MG63 (cell line): ENCODE measurements around the gene SLC39A9. TPM values are rescaled to one million over a fixed set of nuclear protein-coding genes. Genes with fewer than 3 reads are reported as not detected.
"Not testable (repeated sequence)": the region's sequence is repeated elsewhere in the genome, so short reads cannot be mapped to it uniquely, and the experiment has no call there.

Experiments used
- DNase-seq: peaks from one replicate; pipeline ENCODE4 v3.0.0-alpha.2; 2020
- H3K27me3 ChIP-seq: fragments of 250-450 bp; sonication (Bioruptor Pico); 2 replicates; pipeline ENCODE4 v1.5.1; 2020; ENCODE audit warnings: mild to moderate bottlenecking, moderate library complexity
- H3K36me3 ChIP-seq: fragments of 250-450 bp; sonication (Bioruptor Pico); 2 replicates; pipeline ENCODE4 v1.5.1; 2020; ENCODE audit warnings: mild to moderate bottlenecking, moderate library complexity
- H3K4me3 ChIP-seq: fragments of 250-450 bp; sonication (Bioruptor Pico); 2 replicates; pipeline ENCODE4 v1.5.1; 2020; ENCODE audit warnings: mild to moderate bottlenecking, moderate library complexity
- H3K9me3 ChIP-seq: fragments of 250-450 bp; sonication (Bioruptor Pico); 2 replicates; pipeline ENCODE4 v1.5.1; 2020; ENCODE audit warnings: mild to moderate bottlenecking, moderate library complexity
- total RNA-seq: library from RNA; depleted of rRNA; stranded (reverse); fragments of >200 nt; shearing (Covaris generic); gene quantifications from 2 replicates; pipeline ENCODE4 v1.2.3, GENCODE V29; 2014; ENCODE audit warnings: low replicate concordance

Gene SLC39A9
- total RNA-seq, 1 experiment from 2014 or later = 54.2 TPM

DNA sequence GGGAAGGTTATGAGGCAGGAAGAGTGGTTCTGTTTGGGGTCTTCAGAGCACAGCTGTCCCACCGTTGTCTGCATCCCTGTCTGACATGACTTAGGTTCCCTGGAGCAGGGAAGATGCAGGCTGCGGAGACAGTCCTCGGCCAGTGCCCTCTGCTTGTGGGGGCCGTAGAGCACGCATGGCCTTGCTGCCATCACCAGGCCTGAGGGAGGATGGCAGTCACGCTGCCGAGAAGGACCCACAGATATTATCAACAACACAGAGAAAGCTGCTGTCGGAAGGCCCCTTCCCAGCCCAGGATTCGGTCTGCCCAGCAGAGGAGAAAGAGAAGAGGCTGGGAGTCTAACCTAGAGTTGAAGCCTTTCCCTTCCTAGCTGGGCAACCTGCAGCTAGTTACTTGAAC lies 35.4 kb upstream of the SLC39A9 start:
- H3K27me3 ChIP-seq = no peaks in the 10 kb centered on the region
- H3K9me3 ChIP-seq = no peaks in the 10 kb centered on the region
- DNase-seq = no peak
- no peak overlapping the region for H3K4me3 ChIP-seq
- no peaks in the 10 kb centered on the region for H3K36me3 ChIP-seq

DNA sequence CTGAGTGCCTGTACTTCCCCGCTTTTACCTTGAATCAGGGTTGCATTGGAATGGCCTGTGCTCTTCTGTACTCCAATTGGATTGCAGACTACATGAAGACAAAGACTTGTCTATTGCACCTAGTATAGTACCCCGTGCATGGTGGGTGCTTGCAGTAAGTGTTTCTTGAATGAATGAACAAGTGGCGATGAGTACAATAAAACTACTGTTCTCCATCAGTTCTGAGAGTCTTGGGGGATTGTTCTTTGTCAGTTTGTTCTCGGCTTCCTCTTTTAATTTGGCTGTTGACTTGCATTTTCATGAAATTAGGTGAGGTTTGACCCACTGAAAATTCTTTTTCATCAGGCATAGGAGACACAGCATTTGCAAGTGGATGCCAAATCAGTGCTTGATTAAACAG lies 34.5 kb upstream of the SLC39A9 start:
- no peak for DNase-seq
- H3K9me3 ChIP-seq = no peaks in the 10 kb centered on the region
- no peaks in the 10 kb centered on the region for H3K36me3 ChIP-seq
- no peak overlapping the region for H3K4me3 ChIP-seq
- H3K27me3 ChIP-seq = no peaks in the 10 kb centered on the region

DNA sequence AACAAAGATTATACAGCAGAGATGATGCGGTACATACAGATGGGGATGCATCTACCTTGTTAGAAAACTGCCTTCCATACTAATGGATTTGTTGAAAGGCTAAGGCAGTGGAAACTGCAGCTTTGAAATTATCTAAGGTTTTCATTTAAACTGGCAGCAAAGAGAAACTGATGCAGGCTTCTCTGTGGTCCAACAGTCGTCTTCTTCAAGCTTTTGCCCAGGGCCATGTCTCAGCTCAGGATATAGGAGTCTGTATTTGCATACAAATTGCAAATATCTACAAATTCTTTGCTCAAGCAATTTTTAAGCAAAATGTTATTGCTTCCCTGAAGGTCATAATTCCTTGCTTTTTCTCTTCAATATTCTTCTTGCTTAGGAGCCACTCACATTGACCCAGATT lies 34.1 kb upstream of the SLC39A9 start:
- Histone ChIP-seq H3K27me3 (no peaks in the 10 kb centered on the region), H3K4me3 (no peak overlapping the region), H3K36me3 (no peaks in the 10 kb centered on the region), H3K9me3 (no peaks in the 10 kb centered on the region)
- no peak for DNase-seq

DNA sequence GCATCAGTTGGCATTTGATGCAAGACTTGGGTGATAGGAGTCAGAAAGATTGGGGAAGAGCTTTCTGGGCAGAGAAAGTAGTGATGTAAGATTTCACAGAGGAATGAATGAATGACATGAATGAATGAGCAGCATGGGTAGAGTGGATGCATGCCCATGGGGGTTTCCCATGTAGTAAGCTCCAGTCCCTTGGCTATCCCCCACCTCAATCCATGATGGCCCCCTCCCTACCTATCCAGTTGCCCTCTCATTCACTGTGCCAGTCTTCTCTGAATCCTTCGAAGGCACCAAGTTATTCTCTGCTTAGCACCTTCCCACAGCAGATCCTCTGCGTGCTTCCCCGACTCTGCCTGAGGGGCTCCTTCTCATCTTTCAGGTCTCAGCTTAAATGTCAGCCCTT lies 32.4 kb upstream of the SLC39A9 start:
- no peak overlapping the region for H3K4me3 ChIP-seq
- no peak for DNase-seq
- no peaks in the 10 kb centered on the region for H3K9me3 ChIP-seq
- no peaks in the 10 kb centered on the region for H3K27me3 ChIP-seq
- H3K36me3 ChIP-seq = no peaks in the 10 kb centered on the region

DNA sequence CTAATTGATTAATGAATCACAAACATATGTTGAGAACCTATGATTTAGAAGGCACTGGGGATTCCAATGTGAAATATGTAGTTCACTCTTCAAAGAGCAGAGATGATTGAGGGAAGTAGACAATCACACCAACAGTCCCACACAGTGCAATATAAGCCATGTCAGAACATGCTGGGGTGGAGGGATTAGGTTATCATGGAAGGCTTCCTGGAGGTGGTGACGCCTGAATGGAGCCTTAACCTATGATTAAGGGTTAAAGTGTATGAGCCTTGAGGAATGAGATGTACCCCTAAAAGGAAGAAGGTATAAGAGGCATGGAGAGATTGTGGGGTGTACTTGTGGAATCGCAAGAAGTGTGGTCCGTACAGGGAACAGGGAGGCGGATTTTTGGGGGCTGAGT lies 31.7 kb upstream of the SLC39A9 start:
- no peak overlapping the region for H3K4me3 ChIP-seq
- no peak for DNase-seq
- H3K9me3 ChIP-seq = no peaks in the 10 kb centered on the region
- no peaks in the 10 kb centered on the region for H3K27me3 ChIP-seq
- H3K36me3 ChIP-seq = no peaks in the 10 kb centered on the region

DNA sequence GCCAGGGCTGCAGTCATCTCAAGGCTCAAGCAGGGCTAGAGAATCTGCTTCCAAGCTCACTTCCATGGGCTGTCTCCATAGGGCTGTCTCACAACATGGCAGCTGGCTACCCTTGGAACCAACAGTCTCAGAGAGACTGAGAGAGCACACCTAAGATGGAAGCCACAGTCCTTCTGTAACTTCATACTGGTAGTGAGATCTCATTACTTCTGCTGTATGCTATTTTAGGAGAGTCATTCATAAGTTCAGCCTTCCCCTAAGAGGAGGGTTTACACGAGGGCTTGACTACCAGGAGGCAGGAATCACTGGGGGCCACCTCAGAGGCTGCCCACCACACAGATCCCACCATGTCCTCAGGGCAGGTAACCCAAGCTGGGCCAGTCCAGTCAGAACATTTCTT lies 30.1 kb upstream of the SLC39A9 start:
- Histone ChIP-seq H3K4me3 (no peak overlapping the region), H3K27me3 (no peaks in the 10 kb centered on the region), H3K36me3 (no peaks in the 10 kb centered on the region), H3K9me3 (no peaks in the 10 kb centered on the region)
- DNase-seq = no peak

DNA sequence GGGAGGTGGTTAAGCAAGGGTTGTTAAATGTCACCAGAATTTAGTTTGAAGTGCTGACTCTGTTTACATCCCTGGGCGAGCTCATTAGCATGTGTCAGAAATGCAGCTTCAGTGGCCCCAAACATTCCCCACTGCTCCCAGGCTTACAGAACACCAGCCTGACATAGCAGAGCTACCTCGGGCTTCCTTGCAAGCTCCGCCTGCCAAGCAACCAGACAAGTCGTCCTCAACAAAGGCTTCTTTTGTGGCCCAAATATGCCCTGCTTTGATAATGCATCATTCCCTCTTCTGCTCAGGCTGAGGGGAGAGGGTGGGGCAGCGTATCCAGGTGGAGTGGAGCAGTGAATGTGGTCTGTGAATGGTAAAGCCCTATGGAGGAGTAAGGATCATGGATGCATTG lies 28.4 kb upstream of the SLC39A9 start:
- no peak for DNase-seq
- H3K4me3 ChIP-seq = no peak overlapping the region
- no peaks in the 10 kb centered on the region for H3K9me3 ChIP-seq
- peaks cover 1% of the 10 kb centered on the region; the same call in 1 of the 2 replicates for H3K36me3 ChIP-seq
- H3K27me3 ChIP-seq = no peaks in the 10 kb centered on the region

DNA sequence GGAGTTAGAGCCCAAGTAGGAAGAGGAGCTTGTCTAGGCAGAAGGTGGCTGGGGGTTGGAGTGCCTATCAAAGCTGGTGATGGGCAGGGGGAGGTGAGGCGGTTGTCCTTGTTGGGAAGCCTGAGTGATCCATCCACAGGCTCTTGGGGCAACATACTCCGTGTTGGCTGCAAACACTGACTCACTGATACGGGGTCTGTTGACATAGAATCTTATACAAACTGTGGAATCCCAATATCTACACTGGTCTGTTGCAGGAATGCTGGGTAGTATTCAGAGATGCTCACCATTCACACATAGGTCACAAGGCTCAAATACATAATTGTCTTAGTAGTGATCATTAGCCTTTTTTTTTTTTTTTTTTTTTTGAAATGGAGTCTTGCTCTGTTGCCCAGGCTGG lies 26.3 kb upstream of the SLC39A9 start:
- no peaks in the 10 kb centered on the region for H3K9me3 ChIP-seq
- no peak overlapping the region for H3K4me3 ChIP-seq
- H3K36me3 ChIP-seq = peaks cover 20% of the 10 kb centered on the region
- DNase-seq = no peak
- H3K27me3 ChIP-seq = no peaks in the 10 kb centered on the region

DNA sequence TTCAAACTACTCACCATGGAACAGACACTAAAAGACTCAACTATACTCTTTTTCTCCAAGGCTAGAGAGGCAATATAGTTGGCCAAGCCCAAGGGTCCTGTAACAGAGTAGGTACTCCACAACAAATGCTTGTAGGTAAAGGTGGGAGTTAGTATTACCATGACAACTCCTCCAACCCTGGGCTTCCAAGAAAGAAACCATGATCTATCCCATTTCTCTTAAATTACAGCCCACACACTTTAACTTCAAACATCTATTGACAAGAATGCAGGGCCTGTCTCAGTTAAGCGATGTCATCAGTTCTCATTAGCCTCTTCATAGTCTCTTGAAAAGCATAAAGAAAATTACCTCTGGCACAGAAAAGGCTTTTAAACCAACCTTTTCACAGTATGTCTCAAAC lies 25.4 kb upstream of the SLC39A9 start:
- Histone ChIP-seq H3K36me3 (peaks cover 26% of the 10 kb centered on the region), H3K27me3 (no peaks in the 10 kb centered on the region), H3K4me3 (no peak overlapping the region), H3K9me3 (no peaks in the 10 kb centered on the region)
- no peak for DNase-seq

DNA sequence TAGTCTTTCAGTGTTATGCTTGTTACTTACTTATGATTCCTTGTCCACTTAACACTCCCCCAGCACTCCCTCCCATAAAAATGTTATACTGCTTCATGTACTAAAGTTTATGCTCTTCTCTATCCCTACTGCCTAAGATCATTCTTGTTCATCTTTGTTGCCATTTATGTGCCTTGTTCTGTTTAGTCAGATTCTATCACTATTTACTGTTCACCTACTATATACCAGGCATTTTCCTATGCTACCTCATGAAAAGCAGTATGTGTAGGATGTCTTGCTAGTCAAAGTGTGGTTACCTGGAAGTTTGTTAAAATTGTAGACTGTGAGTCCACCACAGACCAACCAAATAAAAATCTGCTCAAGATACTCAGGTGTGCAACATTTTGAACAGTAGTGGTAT lies 24.3 kb upstream of the SLC39A9 start:
- Histone ChIP-seq H3K27me3 (no peaks in the 10 kb centered on the region), H3K4me3 (no peak overlapping the region), H3K9me3 (no peaks in the 10 kb centered on the region)

DNA sequence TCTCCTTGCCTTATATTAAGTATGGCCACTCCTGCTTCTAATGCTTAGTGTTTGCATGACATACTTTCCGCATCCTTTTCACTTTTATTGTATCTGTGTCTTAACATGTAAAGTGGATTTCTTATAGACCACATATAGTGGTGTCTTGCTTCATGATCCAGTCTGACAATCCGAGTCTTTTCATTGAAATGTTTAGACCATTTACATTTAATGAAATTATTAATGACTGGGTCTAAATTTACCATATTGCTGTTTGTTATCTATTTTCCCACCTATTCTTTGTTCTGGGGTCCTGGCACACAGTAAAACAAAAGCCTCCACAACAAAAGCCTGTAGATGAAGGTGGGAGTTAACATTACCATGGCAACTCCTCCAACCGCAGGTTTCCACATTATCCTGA lies 23.3 kb upstream of the SLC39A9 start:
- Histone ChIP-seq H3K27me3 (no peaks in the 10 kb centered on the region), H3K4me3 (no peak overlapping the region), H3K36me3 (peaks cover 42% of the 10 kb centered on the region), H3K9me3 (no peaks in the 10 kb centered on the region)
- DNase-seq = no peak

More for the DNA sequence above, 24.3 kb upstream of the SLC39A9 start:
- DNase-seq = no peak
- peaks cover 37% of the 10 kb centered on the region for H3K36me3 ChIP-seq

DNA sequence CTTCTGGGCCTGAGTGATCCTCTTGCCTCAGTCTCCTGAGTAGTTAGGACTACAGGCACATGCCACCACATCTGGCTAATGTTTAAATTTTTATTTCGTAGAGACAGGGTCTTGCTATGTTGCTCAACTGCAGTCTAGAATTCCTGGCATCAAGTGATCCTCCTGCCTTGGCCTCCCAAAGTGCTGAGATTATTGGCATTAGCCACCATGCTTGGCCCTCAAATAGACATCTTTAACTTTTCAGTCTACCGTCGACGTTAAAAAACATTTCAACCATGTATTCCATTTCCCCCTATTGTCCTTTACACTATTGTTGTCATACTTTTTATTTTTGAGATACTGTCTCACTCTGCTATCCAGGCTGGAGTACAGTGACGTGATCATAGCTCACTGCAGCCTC lies 22.8 kb upstream of the SLC39A9 start:
- no peaks in the 10 kb centered on the region for H3K27me3 ChIP-seq
- H3K4me3 ChIP-seq = no peak overlapping the region
- no peaks in the 10 kb centered on the region for H3K9me3 ChIP-seq
- DNase-seq = no peak
- peaks cover 45% of the 10 kb centered on the region for H3K36me3 ChIP-seq

DNA sequence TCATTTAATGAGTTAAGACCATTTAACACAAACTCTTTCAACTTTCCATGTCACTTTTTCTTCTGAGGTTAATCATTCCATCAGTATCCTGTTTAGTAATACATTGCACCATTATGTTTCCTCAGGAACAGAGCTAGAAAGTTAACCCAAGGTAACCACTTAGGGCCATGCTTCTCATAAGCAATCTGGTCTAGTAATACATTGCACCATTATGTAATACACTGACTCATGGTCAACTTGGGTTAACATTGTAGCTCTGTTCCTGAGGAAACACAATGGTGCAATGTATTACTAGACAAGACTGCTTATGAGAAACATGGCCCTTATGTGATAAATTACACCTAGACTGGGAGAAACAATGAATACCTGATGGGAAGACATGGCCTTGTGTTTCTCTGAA lies 22.1 kb upstream of the SLC39A9 start:
- H3K9me3 ChIP-seq = no peaks in the 10 kb centered on the region
- no peaks in the 10 kb centered on the region for H3K27me3 ChIP-seq
- H3K36me3 ChIP-seq = peaks cover 51% of the 10 kb centered on the region
- no peak overlapping the region for H3K4me3 ChIP-seq
- no peak for DNase-seq

DNA sequence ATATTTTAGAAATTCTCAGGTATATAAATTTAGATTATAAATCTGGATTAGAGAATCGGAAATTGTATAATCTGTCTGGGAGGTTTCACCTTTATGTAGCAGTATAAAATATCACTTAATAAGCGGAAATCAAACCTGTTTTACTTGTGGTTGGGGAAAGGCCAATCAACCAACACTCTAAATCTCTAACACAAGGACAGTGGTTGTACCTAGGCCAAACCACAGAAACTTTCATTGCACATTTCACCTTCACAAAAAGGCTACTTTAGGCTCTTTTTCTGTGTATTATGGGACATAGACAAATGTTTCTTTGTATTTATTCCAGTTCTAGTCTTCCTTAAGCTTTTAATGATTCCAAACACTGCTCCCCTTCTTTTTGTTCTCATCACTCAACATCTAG lies 20.2 kb upstream of the SLC39A9 start:
- Histone ChIP-seq H3K4me3 (no peak overlapping the region), H3K36me3 (peaks cover 62% of the 10 kb centered on the region)
- DNase-seq = no peak

DNA sequence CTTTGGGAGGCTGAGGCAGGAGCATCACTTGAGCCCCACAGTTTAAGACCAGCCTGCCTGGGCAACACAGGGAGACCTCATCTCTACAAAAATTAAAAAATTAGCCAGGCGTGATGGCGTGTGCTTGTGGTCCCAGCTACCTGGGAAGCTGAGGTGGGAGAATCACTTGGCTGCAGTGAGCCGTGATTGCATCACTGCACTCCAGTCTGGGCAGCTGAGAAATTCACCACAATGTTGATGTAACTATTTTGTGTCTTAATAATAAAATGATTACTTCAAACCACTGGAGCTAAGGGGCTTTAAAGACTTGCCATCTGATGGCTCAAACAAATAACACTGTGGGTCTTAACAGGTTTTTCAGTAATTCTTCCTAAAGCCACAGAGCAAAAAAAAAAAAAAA lies 11.2 kb upstream of the SLC39A9 start:
- H3K27me3 ChIP-seq = no peaks in the 10 kb centered on the region
- H3K4me3 ChIP-seq = no peak overlapping the region
- no peak for DNase-seq
- H3K9me3 ChIP-seq = no peaks in the 10 kb centered on the region
- H3K36me3 ChIP-seq = peaks cover 76% of the 10 kb centered on the region

More for the DNA sequence above, 20.2 kb upstream of the SLC39A9 start:
- no peaks in the 10 kb centered on the region for H3K27me3 ChIP-seq
- H3K9me3 ChIP-seq = no peaks in the 10 kb centered on the region

DNA sequence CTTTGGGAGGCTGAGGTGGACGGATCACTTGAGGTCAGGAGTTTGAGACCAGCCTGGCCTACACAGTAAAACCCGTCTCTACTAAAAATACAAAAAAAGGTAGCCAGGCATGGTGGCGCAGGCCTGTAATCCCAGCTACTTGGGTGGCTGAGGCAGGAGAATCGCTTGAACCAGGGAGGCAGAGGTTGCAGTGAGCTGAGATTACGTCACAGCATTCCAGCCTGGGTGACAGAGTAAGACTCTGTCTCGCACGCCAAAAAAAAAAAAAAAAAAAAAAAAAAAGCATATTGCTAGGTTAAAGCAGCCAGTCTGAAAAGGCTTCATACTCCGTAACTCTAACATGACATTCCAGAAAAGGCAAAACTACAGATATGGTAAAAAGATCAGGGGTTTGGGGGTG lies 7.1 kb upstream of the SLC39A9 start:
- not testable (repeated sequence) for H3K9me3 ChIP-seq, H3K27me3 ChIP-seq, DNase-seq, H3K4me3 ChIP-seq
- H3K36me3 ChIP-seq = peaks cover 85% of the 10 kb centered on the region

DNA sequence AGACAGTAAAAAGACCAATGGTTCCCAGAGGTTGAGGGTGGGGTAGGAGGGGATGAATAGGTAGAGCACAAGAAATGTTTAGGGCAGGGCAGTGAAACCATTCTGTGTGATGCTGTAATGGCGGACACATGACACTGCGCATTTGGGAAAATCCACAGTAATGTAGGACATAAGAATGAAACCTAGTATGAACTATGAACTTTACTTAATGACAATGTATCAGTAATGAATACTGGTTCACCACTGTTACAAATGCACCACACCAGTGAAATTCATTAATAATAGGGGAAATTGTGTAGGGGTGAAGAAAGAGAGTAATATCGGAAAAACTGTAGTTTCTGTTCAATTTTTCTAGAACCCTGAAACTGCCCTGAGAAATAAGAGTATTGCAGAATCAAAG lies 6.0 kb upstream of the SLC39A9 start:
- Histone ChIP-seq H3K4me3 (no peak overlapping the region), H3K9me3 (no peaks in the 10 kb centered on the region), H3K27me3 (no peaks in the 10 kb centered on the region), H3K36me3 (peaks cover 80% of the 10 kb centered on the region)
- DNase-seq = no peak

DNA sequence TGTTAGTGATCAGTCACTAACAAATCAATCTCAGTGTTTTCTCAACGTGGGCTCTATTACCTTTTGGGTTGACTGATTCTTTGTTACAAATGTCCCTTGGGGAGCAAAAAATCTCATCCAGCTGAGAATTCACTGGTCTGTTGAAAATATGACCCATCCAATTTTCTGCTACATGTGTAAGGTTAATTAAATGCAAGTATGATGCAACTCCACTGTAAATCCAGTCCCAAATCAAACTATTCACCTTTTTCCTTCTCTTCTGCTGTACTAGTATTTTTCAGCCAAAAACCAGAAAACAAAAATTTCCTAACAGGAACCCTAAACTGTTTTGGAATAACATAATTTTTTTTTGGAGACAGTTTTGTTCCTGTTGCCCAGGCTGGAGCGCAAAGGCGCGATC lies 2.6 kb upstream of the SLC39A9 start:
- Histone ChIP-seq H3K36me3 (peaks cover 57% of the 10 kb centered on the region), H3K4me3 (no peak overlapping the region), H3K9me3 (no peaks in the 10 kb centered on the region), H3K27me3 (no peaks in the 10 kb centered on the region)
- DNase-seq = no peak

DNA sequence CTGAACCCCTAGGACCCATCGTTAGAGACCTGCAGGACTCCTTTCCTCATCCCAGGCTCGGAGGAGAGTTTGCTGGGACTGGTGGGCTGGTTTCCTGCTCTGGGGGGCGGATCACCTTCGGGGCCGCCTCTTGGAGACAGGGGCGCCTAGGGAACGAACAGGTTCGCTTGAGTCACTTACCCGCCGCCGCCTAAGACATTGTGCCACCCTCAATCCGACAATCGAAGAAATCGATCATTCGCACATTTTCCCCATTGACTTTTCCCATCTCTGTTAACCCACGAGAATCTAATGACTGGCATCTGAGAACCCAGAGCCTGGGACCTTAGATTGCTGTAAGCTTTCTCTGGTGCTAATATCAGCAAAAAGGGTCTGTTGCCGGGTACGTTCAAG lies 322 bp downstream of the SLC39A9 start:
- Histone ChIP-seq H3K36me3 (peaks cover 32% of the 10 kb centered on the region), H3K4me3 (peak overlapping the region; percentile 87), H3K27me3 (no peaks in the 10 kb centered on the region), H3K9me3 (no peaks in the 10 kb centered on the region)
- no peak for DNase-seq
